Peyer's patch (tissue), 4 donors: ENCODE data around the gene OR51A2.

ENCODE experiments used
- CTCF ChIP-seq, 6 experiments: fragments of 450-650 bp in 4 of 6; fragments of 200-600 bp in 2 of 6; sonication (generic) in 1 of 6; IDR thresholded peaks; one replicate each; pipeline ENCODE4 v1.5.1; 2017 to 2019; ENCODE audit warnings: antibody characterized with exemption in 6 of 6, mild to moderate bottlenecking in 3 of 6, moderate library complexity in 1 of 6
- POLR2A ChIP-seq, 2 donors: fragments of 450-650 bp; IDR thresholded peaks; one replicate each; pipeline ENCODE4 v1.5.1; 2017; ENCODE audit warnings: antibody characterized with exemption in 2 of 2, mild to moderate bottlenecking in 2 of 2, moderate library complexity in 2 of 2

GRCh38 chr11:4922304-4922703, 33.2 kb downstream of the OR51A2 start:
- no peak for TF ChIP-seq POLR2A (IDR thresholded peaks at IDR 0.05)
- no peak for TF ChIP-seq CTCF (IDR thresholded peaks at IDR 0.05)
